Measurements from ENCODE around the gene ANKRD40CL. TPM values are rescaled to one million over a fixed set of nuclear protein-coding genes. Genes with fewer than 3 reads are reported as not detected.

The ANKRD40CL gene
- total RNA-seq, 1 experiment from 2014 or later = not detected

- no peak overlapping the region for H3K4me3 ChIP-seq (ENCODE audit: low read depth in 2 of 2, low read length in 2 of 2)
- no peaks in the 10 kb centered on the region for H3K4me1 ChIP-seq (ENCODE audit: control insufficient read depth, insufficient read depth, low read length)
- H3K36me3 ChIP-seq (ENCODE audit: control insufficient read depth, insufficient read depth, low read length) = no peaks in the 10 kb centered on the region
- no peaks in the 10 kb centered on the region for H3K9me3 ChIP-seq (ENCODE audit: control insufficient read depth, insufficient read depth, low read depth, low read length)
- in situ Hi-C loops (cut with HindIII; ENCODE audit: low pct_unique_long_range_greater_than_20kb, low sequenced_read_pairs) = no loop called here
- DNase-seq (ENCODE audit: low read depth, low spot score) (no peak), ATAC-seq (no peak)
- H3K27me3 ChIP-seq (ENCODE audit: control insufficient read depth, insufficient read depth, low read length) = no peaks in the 10 kb centered on the region
- CTCF ChIA-PET = no interaction called here
- BruUV-seq (replicated peaks) = no TSS peak
- TF ChIP-seq SIN3A (IDR thresholded peaks at IDR 0.05; ENCODE audit: borderline replicate concordance, insufficient read depth, low read depth, low read length) = no peak
- TF ChIP-seq REST (IDR thresholded peaks at IDR 0.05; ENCODE audit: insufficient read depth in 1 of 2, low read depth in 2 of 2, low read length in 1 of 2) = no peak
- no peak for TF ChIP-seq TCF7L2 (IDR thresholded peaks at IDR 0.05; ENCODE audit: low read depth, low read length)
- no peak for TF ChIP-seq CTCF (IDR thresholded peaks at IDR 0.05)
- no peak for TF ChIP-seq POLR2AphosphoS5 (IDR thresholded peaks at IDR 0.05; ENCODE audit: low read depth, low read length)
- no peak overlapping the region for H3K27ac ChIP-seq (ENCODE audit: low read length)
- intact Hi-C loops (cut with micrococcal nuclease; ENCODE audit: unreplicated experiment) = no loop called here
- POLR2A ChIA-PET = interaction anchor here (0.6 kb wide), 1 partner anchor 113 kb away, joined by 3 read pairs; no protein-coding TSS in a partner anchor
Observed at GRCh38 chr17:50765454-50766221, 1.7 kb downstream of the ANKRD40CL start.

GRCh38 chr17:50764734-50765149 is 2.6 kb downstream of the ANKRD40CL start:
- POLR2A ChIA-PET = interaction anchor here (0.7 kb wide), 1 partner anchor 20 kb away, joined by 3 read pairs; no protein-coding TSS in a partner anchor
- CTCF ChIA-PET = no interaction called here
- Histone ChIP-seq H3K27ac (ENCODE audit: low read length) (no peak overlapping the region), H3K4me3 (ENCODE audit: low read depth in 2 of 2, low read length in 2 of 2) (no peak overlapping the region), H3K27me3 (ENCODE audit: control insufficient read depth, insufficient read depth, low read length) (no peaks in the 10 kb centered on the region), H3K36me3 (ENCODE audit: control insufficient read depth, insufficient read depth, low read length) (no peaks in the 10 kb centered on the region), H3K9me3 (ENCODE audit: control insufficient read depth, insufficient read depth, low read depth, low read length) (no peaks in the 10 kb centered on the region), H3K4me1 (ENCODE audit: control insufficient read depth, insufficient read depth, low read length) (no peaks in the 10 kb centered on the region)
- no peak for ATAC-seq
- in situ Hi-C loops (cut with HindIII; ENCODE audit: low pct_unique_long_range_greater_than_20kb, low sequenced_read_pairs) (no loop called here), intact Hi-C loops (cut with micrococcal nuclease; ENCODE audit: unreplicated experiment) (no loop called here)
- DNase-seq (ENCODE audit: low read depth, low spot score) = no peak
- BruUV-seq (replicated peaks) = no TSS peak
- TF ChIP-seq SIN3A (IDR thresholded peaks at IDR 0.05; ENCODE audit: borderline replicate concordance, insufficient read depth, low read depth, low read length) (no peak), CTCF (IDR thresholded peaks at IDR 0.05) (no peak), POLR2AphosphoS5 (IDR thresholded peaks at IDR 0.05; ENCODE audit: low read depth, low read length) (no peak), REST (IDR thresholded peaks at IDR 0.05; ENCODE audit: insufficient read depth in 1 of 2, low read depth in 2 of 2, low read length in 1 of 2) (no peak), TCF7L2 (IDR thresholded peaks at IDR 0.05; ENCODE audit: low read depth, low read length) (no peak)

Data from Panc1 (cell line).